Endothelial cell of umbilical vein (primary cell): ENCODE results near the gene ATXN7. TPM values are rescaled to one million over a fixed set of nuclear protein-coding genes. Genes with fewer than 3 reads are reported as not detected.

Experiments used
- BruUV-seq: library from RNA; stranded (reverse); fragments of 400-500 nt; replicated peaks from 2 replicates; lab custom pipeline; 2021; lab: Mats Ljungman, UMichigan
- CTCF ChIA-PET: fragments of 300-600, 350-600 bp; sonication (Branson Sonifier 250); formaldehyde crosslinking; loops from one replicate; lab custom pipeline; 2021; ENCODE audit warnings: antibody characterized with exemption, inconsistent platforms; lab: Charles Lee
- POLR2A ChIA-PET: fragments of 300-600, 350-600 bp; sonication (Branson Sonifier 250); formaldehyde crosslinking; loops from one replicate; lab custom pipeline; 2021; ENCODE audit warnings: antibody characterized with exemption, inconsistent platforms; lab: Charles Lee
- DNase-seq: peaks from one replicate; pipeline ENCODE4 v3.0.0-alpha.2; 2011; ENCODE audit warnings: low read depth, low spot score
- FAIRE-seq: peaks from 2 replicates; lab custom pipeline; 2011; peaks lifted over from hg19 to GRCh38; lab: Jason Lieb, UNC
- H2AFZ ChIP-seq: 2 replicates; pipeline ENCODE4 v1.6.0; 2012; ENCODE audit warnings: low read depth, low read length, control low read depth, inconsistent platforms
- H3K27ac ChIP-seq: 2 replicates; pipeline ENCODE4 v1.5.1; 2011; ENCODE audit warnings: low read depth, mild to moderate bottlenecking, control low read depth, low read length, moderate library complexity; ENCODE audit not compliant: insufficient read depth
- H3K27me3 ChIP-seq, 2 experiments: 2 replicates each; pipeline versions ENCODE4 v1.6.0 to v1.6.1; 2011; ENCODE audit warnings: low read length in 2 of 2, mixed read lengths in 1 of 2; ENCODE audit not compliant: control insufficient read depth in 2 of 2, insufficient read depth in 2 of 2
- H3K36me3 ChIP-seq, 2 experiments: 2 replicates in 1 of 2; 3 replicates in 1 of 2; pipeline ENCODE4 v1.5.1; 2011; ENCODE audit warnings: low read length in 2 of 2, mild to moderate bottlenecking in 1 of 2, moderate library complexity in 1 of 2; ENCODE audit not compliant: control insufficient read depth in 2 of 2, insufficient read depth in 2 of 2; ENCODE audit errors: extremely low read depth in 1 of 2
- H3K4me1 ChIP-seq: 3 replicates; pipeline ENCODE4 v1.5.1; 2011; ENCODE audit warnings: mild to moderate bottlenecking, low read length; ENCODE audit not compliant: control insufficient read depth, insufficient read depth; ENCODE audit errors: extremely low read depth
- H3K4me2 ChIP-seq: 2 replicates; pipeline ENCODE4 v1.6.1; 2011; ENCODE audit warnings: low read length, control low read depth, mixed read lengths; ENCODE audit not compliant: insufficient read depth
- H3K4me3 ChIP-seq, 3 experiments: fragments of 200-600 bp in 1 of 3; sonication (generic), shearing (Covaris generic) in 1 of 3; replicated peaks in 1 of 3; 2 replicates each; pipeline ENCODE4 v1.5.1; 2011 to 2016; ENCODE audit warnings: control low read depth in 3 of 3, low read length in 3 of 3, mild to moderate bottlenecking in 2 of 3, inconsistent platforms in 1 of 3, low read depth in 1 of 3, moderate library complexity in 1 of 3; ENCODE audit not compliant: insufficient read depth in 1 of 3
- H3K79me2 ChIP-seq: 2 replicates; pipeline ENCODE4 v1.6.0; 2012; ENCODE audit warnings: low read length, inconsistent platforms; ENCODE audit not compliant: control insufficient read depth, insufficient read depth
- H3K9ac ChIP-seq: replicated peaks from 2 replicates; pipeline ENCODE3; 2011; ENCODE audit warnings: low read length, control low read depth; ENCODE audit not compliant: insufficient read depth; ENCODE audit errors: extremely low read depth
- H3K9me1 ChIP-seq: replicated peaks from 3 replicates; pipeline ENCODE4 v1.6.0; 2011; ENCODE audit warnings: mild to moderate bottlenecking, low read length; ENCODE audit not compliant: control insufficient read depth, insufficient read depth; ENCODE audit errors: extremely low read depth
- H3K9me3 ChIP-seq: replicated peaks from 2 replicates; pipeline ENCODE4 v1.5.1; 2012; ENCODE audit warnings: low read length, inconsistent platforms; ENCODE audit not compliant: control insufficient read depth, insufficient read depth
- H4K20me1 ChIP-seq: replicated peaks from 2 replicates; pipeline ENCODE3; 2011; ENCODE audit warnings: mild to moderate bottlenecking, low read length; ENCODE audit not compliant: control insufficient read depth, insufficient read depth; ENCODE audit errors: extremely low read depth
- CTCF ChIP-seq, 2 donors: IDR thresholded peaks; 1 replicate in 1 of 2; 2 replicates in 1 of 2; pipeline ENCODE4 v1.5.1; 2011; ENCODE audit warnings: low read length in 2 of 2, mild to moderate bottlenecking in 2 of 2, moderate library complexity in 2 of 2, control low read depth in 1 of 2, inconsistent platforms in 1 of 2, low read depth in 1 of 2; ENCODE audit not compliant: insufficient read depth in 1 of 2; ENCODE audit errors: extremely low read depth in 1 of 2
- EZH2 ChIP-seq: IDR thresholded peaks from 2 replicates; pipeline ENCODE4 v1.6.1; 2012; ENCODE audit warnings: borderline replicate concordance, low read depth, mild to moderate bottlenecking, moderate library complexity, low read length, inconsistent platforms; ENCODE audit not compliant: severe bottlenecking
- FOS ChIP-seq: IDR thresholded peaks from 2 replicates; pipeline ENCODE4 v1.6.1; 2011; ENCODE audit warnings: mild to moderate bottlenecking, low read length, moderate library complexity, borderline replicate concordance; ENCODE audit not compliant: insufficient read depth
- GATA2 ChIP-seq: IDR thresholded peaks from 2 replicates; pipeline ENCODE4 v1.7.0; 2011; ENCODE audit warnings: low read depth, mild to moderate bottlenecking, moderate library complexity, mixed read lengths, low read length; ENCODE audit not compliant: insufficient read length, insufficient read depth
- JUN ChIP-seq: IDR thresholded peaks from 2 replicates; pipeline ENCODE4 v1.6.1; 2011; ENCODE audit warnings: borderline replicate concordance, low read depth; ENCODE audit not compliant: insufficient read length, insufficient read depth
- MAX ChIP-seq: IDR thresholded peaks from 2 replicates; pipeline ENCODE4 v1.6.1; 2011; ENCODE audit not compliant: insufficient read depth, insufficient read length
- MYC ChIP-seq: IDR thresholded peaks from one replicate; pipeline ENCODE4 v1.6.1; 2011; ENCODE audit warnings: mild to moderate bottlenecking, low read depth, low read length
- POLR2A ChIP-seq: IDR thresholded peaks from 2 replicates; pipeline ENCODE4 v1.6.1; 2012; ENCODE audit warnings: low read depth, mild to moderate bottlenecking, control low read depth, low read length
- POLR2AphosphoS5 ChIP-seq: IDR thresholded peaks from 2 replicates; pipeline ENCODE4 v1.6.1; 2012; ENCODE audit warnings: low read depth, mild to moderate bottlenecking, control low read depth, low read length, moderate library complexity; ENCODE audit not compliant: insufficient read depth
- dilution Hi-C: fragments of 300-500 bp; cut with MboI; formaldehyde crosslinking; loops from one replicate; pipeline ENCODE4 v1.15.0; 2019; ENCODE audit warnings: low sequenced_read_pairs; ENCODE audit not compliant: extremely low pct_ligation_motif_present
- intact Hi-C: fragments of 100-400 bp; cut with micrococcal nuclease; formaldehyde crosslinking; loops from one replicate; pipeline ENCODE4 v1.10.0; 2022
- polyA plus RNA-seq, 4 experiments: library from polyadenylated mRNA; depleted of rRNA in 3 of 4; stranded (reverse) in 3 of 4; unstranded in 1 of 4; fragments of >200 nt; gene quantifications; 2 replicates each; pipeline versions ENCODE4 v1.2.1 to v1.2.3, GENCODE V29; 2011 to 2012; ENCODE audit warnings: missing spikeins in 1 of 4
- total RNA-seq: library from RNA; stranded (reverse); gene quantifications from 2 replicates; pipeline ENCODE4 v1.2.3, GENCODE V29; 2021

Gene ATXN7
- total and polyA plus RNA-seq, 2 donors (not counting 3 experiments of a cell fraction or from before 2014, with no cell fraction given) = 21.2 to 34.7 TPM

GRCh38 chr3:64039981-64040733, 176.5 kb downstream of the ATXN7 start:
- H3K9me3 ChIP-seq = no peaks in the 10 kb centered on the region
- no peaks in the 10 kb centered on the region for H3K79me2 ChIP-seq
- FAIRE-seq (no peak), DNase-seq (no peak)
- no TSS peak for BruUV-seq
- dilution Hi-C loops (loop anchor here (25.0 kb wide), 1 partner anchor 422 kb away; no protein-coding TSS in a partner anchor), intact Hi-C loops (no loop called here)
- no peaks in the 10 kb centered on the region for H3K9me1 ChIP-seq
- no peaks in the 10 kb centered on the region for H4K20me1 ChIP-seq
- ChIA-PET POLR2A (no interaction called here), CTCF (interaction anchor here (2.2 kb wide), 1 partner anchor 10 kb away, joined by 7 read pairs; no protein-coding TSS in a partner anchor)
- no peaks in the 10 kb centered on the region for H3K36me3 ChIP-seq
- peaks cover 14 to 21% of the 10 kb centered on the region in 2 experiments for H3K27me3 ChIP-seq
- no peak for TF ChIP-seq EZH2
- no peak for TF ChIP-seq POLR2A
- no peak for TF ChIP-seq FOS
- TF ChIP-seq CTCF (IDR thresholded peaks at IDR 0.05; ENCODE audit: extremely low read depth in 1 of 2, insufficient read depth in 1 of 2, low read depth in 1 of 2, low read length in 2 of 2) = no peak
- H3K27ac ChIP-seq = no peak overlapping the region
- no peak overlapping the region for H3K9ac ChIP-seq
- H3K4me1 ChIP-seq = no peaks in the 10 kb centered on the region
- no peak overlapping the region for H2AFZ ChIP-seq
- no peak overlapping the region for H3K4me3 ChIP-seq
- H3K4me2 ChIP-seq = no peak overlapping the region

GRCh38 chr3:64042952-64043351, 179.3 kb downstream of the ATXN7 start:
- no peaks in the 10 kb centered on the region for H3K9me1 ChIP-seq
- FAIRE-seq (no peak), DNase-seq (no peak)
- BruUV-seq = no TSS peak
- POLR2A ChIA-PET = no interaction called here
- H3K4me1 ChIP-seq = no peaks in the 10 kb centered on the region
- no peaks in the 10 kb centered on the region for H4K20me1 ChIP-seq
- H3K4me2 ChIP-seq = no peak overlapping the region
- H3K27ac ChIP-seq = no peak overlapping the region
- no peaks in the 10 kb centered on the region for H3K79me2 ChIP-seq
- H3K36me3 ChIP-seq = no peaks in the 10 kb centered on the region
- intact Hi-C loops = no loop called here
- H3K4me3 ChIP-seq = no peak overlapping the region
- no peaks in the 10 kb centered on the region for H3K9me3 ChIP-seq
- CTCF ChIA-PET = interaction anchor here (1.5 kb wide), 1 partner anchor 181 kb away, joined by 3 read pairs; no protein-coding TSS in a partner anchor
- peaks cover 21 to 22% of the 10 kb centered on the region in 2 experiments for H3K27me3 ChIP-seq
- H2AFZ ChIP-seq = no peak overlapping the region
- TF ChIP-seq FOS (no peak), EZH2 (no peak), POLR2A (no peak), GATA2 (no peak), MAX (no peak), MYC (no peak), JUN (no peak), POLR2AphosphoS5 (no peak), CTCF (IDR thresholded peaks at IDR 0.05; ENCODE audit: extremely low read depth in 1 of 2, insufficient read depth in 1 of 2, low read depth in 1 of 2, low read length in 2 of 2) (no peak)
- dilution Hi-C loops = loop anchor here (25.0 kb wide), 1 partner anchor 419 kb away; no protein-coding TSS in a partner anchor
- H3K9ac ChIP-seq = no peak overlapping the region
